Measurements from ENCODE around the gene APOBEC3A.

GRCh38 chr22:39010946-39011345, 53.5 kb downstream of the APOBEC3A start:
- TF ChIP-seq CTCF (IDR thresholded peaks at IDR 0.05; ENCODE audit: poor library complexity): no peak
- TF ChIP-seq EZH2 (IDR thresholded peaks at IDR 0.05; ENCODE audit: borderline replicate concordance): no peak

All from hepatocyte (in vitro differentiated cells).